Prostate gland (tissue), 2 donors: Measurements from ENCODE around the gene MYL10.

ENCODE experiments used
- CTCF ChIP-seq, 4 experiments: fragments of 200-600 bp in 2 of 4; fragments of 450-650 bp in 2 of 4; sonication (generic) in 2 of 4; IDR thresholded peaks; 1 replicate in 3 of 4; 2 replicates in 1 of 4; pipeline ENCODE4 v1.5.1; 2016 to 2019; ENCODE audit warnings: antibody characterized with exemption in 4 of 4, mild to moderate bottlenecking in 2 of 4, moderate library complexity in 2 of 4
- POLR2A ChIP-seq: fragments of 450-650 bp; IDR thresholded peaks from one replicate; pipeline ENCODE4 v1.6.1; 2016; ENCODE audit warnings: antibody characterized with exemption, mild to moderate bottlenecking

DNA sequence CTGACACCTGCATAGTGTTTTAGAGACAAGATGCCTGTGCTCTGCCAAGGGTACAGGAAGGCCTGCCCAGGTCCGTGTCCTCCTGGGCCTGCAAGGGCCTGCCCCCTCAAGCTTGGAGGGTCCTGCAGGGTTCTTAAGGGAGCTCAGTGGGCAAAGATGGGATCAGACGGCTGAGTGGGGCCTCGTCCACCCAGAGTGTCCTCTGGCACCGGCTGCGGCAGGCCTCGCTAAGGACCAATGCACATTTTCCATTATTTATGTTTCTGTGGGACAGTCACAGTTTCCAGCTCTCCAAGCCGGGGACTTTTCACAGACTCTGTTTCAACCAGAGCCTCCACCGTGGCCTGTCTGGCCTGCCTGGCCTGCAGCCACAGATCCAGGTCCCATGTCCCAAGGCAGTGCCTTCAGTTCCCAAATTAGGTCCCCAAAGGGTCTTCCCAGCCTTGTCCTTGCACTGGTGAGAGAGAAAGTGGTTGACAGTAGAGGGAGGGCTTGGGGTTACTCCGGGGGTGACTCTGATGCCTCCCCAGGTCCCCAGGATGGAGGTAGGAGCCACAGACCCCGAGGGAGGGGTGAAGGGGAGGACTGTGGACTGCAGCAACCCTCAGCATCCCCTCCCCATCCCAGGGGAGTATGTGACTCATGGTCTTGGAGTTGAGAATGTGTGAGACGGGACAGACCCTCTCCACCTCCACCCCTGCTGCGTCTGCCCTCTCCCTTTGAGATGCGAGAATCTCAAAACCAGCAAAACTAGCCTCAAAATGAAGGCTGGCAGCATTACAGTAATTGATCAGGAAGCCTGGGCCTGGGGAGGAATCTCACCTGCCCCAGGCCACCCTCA is 14.8 kb downstream of the MYL10 start:
- TF ChIP-seq CTCF (IDR thresholded peaks at IDR 0.05) (no peak), POLR2A (no peak)
